HCT116 (cell line): Measurements from ENCODE around the gene NCAPD3. TPM values are rescaled to one million over a fixed set of nuclear protein-coding genes. Genes with fewer than 3 reads are reported as not detected.

Source experiments
- ATAC-seq: fragments of 200-7000 bp; cut with Tn5 transposase; 2 replicates; pipeline ENCODE4 v1.9.1; 2020; ENCODE audit warnings: mild to moderate bottlenecking, moderate library complexity
- BruUV-seq: library from RNA; stranded (reverse); fragments of 400-500 nt; replicated peaks from 2 replicates; lab custom pipeline; 2021; lab: Mats Ljungman, UMichigan
- CTCF ChIA-PET: fragments of 300-600 bp; sonication (Branson Sonifier 250); formaldehyde crosslinking; loops from one replicate; lab custom pipeline; 2021; ENCODE audit warnings: antibody characterized with exemption; lab: Charles Lee
- POLR2A ChIA-PET: fragments of 300-600, 350-600 bp; sonication (Branson Sonifier 250); formaldehyde crosslinking; loops from one replicate; lab custom pipeline; 2021; ENCODE audit warnings: antibody characterized with exemption; lab: Charles Lee
- RAD21 ChIA-PET, 2 experiments: fragments of 300-600 bp; sonication (Branson Sonifier 250); formaldehyde crosslinking; loops; one replicate each; lab custom pipeline; 2023; ENCODE audit warnings: low total read pairs in 2 of 2; ENCODE audit not compliant: uncharacterized antibody in 2 of 2, unreplicated experiment in 2 of 2, low non-redundant PET in 1 of 2; lab: Charles Lee
- DNase-seq: peaks from one replicate; pipeline ENCODE4 v3.0.0-alpha.2; 2010; ENCODE audit warnings: low read depth, low spot score
- H2AFZ ChIP-seq: fragments of 200-600 bp; shearing (Covaris generic), sonication (generic); 2 replicates; pipeline ENCODE4 v1.6.1; 2017; ENCODE audit warnings: low read depth, mixed run types, mixed read lengths, antibody characterized with exemption, low read length; ENCODE audit not compliant: poor library complexity, severe bottlenecking
- H3K27ac ChIP-seq: 2 replicates; pipeline ENCODE4 v1.5.1; 2012; ENCODE audit warnings: low read depth, low read length
- H3K27me3 ChIP-seq: fragments of 200-600 bp; sonication (generic); 2 replicates; pipeline ENCODE4 v1.6.1; 2016; ENCODE audit warnings: mixed run types, low read length, mixed read lengths; ENCODE audit not compliant: insufficient read depth
- H3K36me3 ChIP-seq, 2 experiments: fragments of 200-500 bp in 1 of 2; fragments of 200-600 bp in 1 of 2; sonication (Bioruptor generic) in 1 of 2; sonication (generic) in 1 of 2; 2 replicates each; pipeline versions ENCODE4 v1.5.1 to v1.6.1; 2014 to 2016; ENCODE audit warnings: low read length in 2 of 2, inconsistent platforms in 1 of 2, mixed read lengths in 1 of 2, mixed run types in 1 of 2; ENCODE audit not compliant: insufficient read depth in 2 of 2, control insufficient read depth in 1 of 2
- H3K4me1 ChIP-seq, 2 experiments: fragments of 200-600 bp in 1 of 2; sonication (generic) in 1 of 2; 2 replicates each; pipeline versions ENCODE4 v1.5.1 to v1.6.1; 2012 to 2017; ENCODE audit warnings: low read length in 2 of 2, inconsistent platforms in 1 of 2, mild to moderate bottlenecking in 1 of 2, mixed read lengths in 1 of 2, mixed run types in 1 of 2, moderate library complexity in 1 of 2; ENCODE audit not compliant: insufficient read depth in 2 of 2, control insufficient read depth in 1 of 2
- H3K4me2 ChIP-seq: fragments of 200-600 bp; sonication (generic); 2 replicates; pipeline ENCODE4 v1.6.1; 2017; ENCODE audit warnings: mixed run types, low read length, mixed read lengths
- H3K4me3 ChIP-seq, 2 experiments: fragments of 200-600 bp in 1 of 2; sonication (generic) in 1 of 2; replicated peaks in 1 of 2; 2 replicates each; pipeline ENCODE4 v1.5.1; 2011 to 2016; ENCODE audit warnings: low read length in 2 of 2, control low read depth in 1 of 2, low read depth in 1 of 2, mild to moderate bottlenecking in 1 of 2, mixed read lengths in 1 of 2, mixed run types in 1 of 2
- H3K79me2 ChIP-seq: fragments of 200-600 bp; sonication (generic); 2 replicates; pipeline ENCODE4 v1.6.1; 2017; ENCODE audit warnings: mild to moderate bottlenecking, mixed run types, low read length, moderate library complexity, mixed read lengths; ENCODE audit not compliant: insufficient read depth
- H3K9ac ChIP-seq: fragments of 200-600 bp; sonication (generic); 2 replicates; pipeline ENCODE4 v1.6.1; 2016; ENCODE audit warnings: low read length, mixed read lengths
- H3K9me2 ChIP-seq: fragments of 200-600 bp; sonication (generic), shearing (Covaris generic); 2 replicates; pipeline ENCODE4 v1.6.1; 2017; ENCODE audit warnings: mixed run types, mild to moderate bottlenecking, moderate library complexity; ENCODE audit not compliant: insufficient read depth
- H3K9me3 ChIP-seq, 2 experiments: fragments of 200-500 bp in 1 of 2; fragments of 200-600 bp in 1 of 2; sonication (Bioruptor generic) in 1 of 2; sonication (generic) in 1 of 2; 2 replicates each; pipeline ENCODE4 v1.6.1; 2014 to 2017; ENCODE audit warnings: low read length in 2 of 2, mixed read lengths in 2 of 2, inconsistent platforms in 1 of 2, low read depth in 1 of 2, mild to moderate bottlenecking in 1 of 2, mixed run types in 1 of 2, moderate library complexity in 1 of 2; ENCODE audit not compliant: control insufficient read depth in 1 of 2, insufficient read depth in 1 of 2
- H4K20me1 ChIP-seq: fragments of 200-600 bp; sonication (generic), shearing (Covaris generic); 2 replicates; pipeline ENCODE4 v1.6.1; 2017; ENCODE audit warnings: mixed run types, mild to moderate bottlenecking, moderate library complexity; ENCODE audit not compliant: insufficient read depth
- CEBPB ChIP-seq: IDR thresholded peaks from 2 replicates; pipeline ENCODE4 v1.6.1; 2012; ENCODE audit warnings: low read depth
- CTCF ChIP-seq, 3 experiments: fragments of 200-600 bp in 1 of 3; sonication (generic) in 1 of 3; IDR thresholded peaks in 2 of 3; conservative IDR thresholded peaks in 1 of 3; 2 replicates each; pipeline ENCODE4 v1.5.1; 2012 to 2017; ENCODE audit warnings: low read depth in 2 of 3, low read length in 2 of 3, antibody characterized with exemption in 1 of 3, borderline replicate concordance in 1 of 3, control low read depth in 1 of 3, mild to moderate bottlenecking in 1 of 3, mixed read lengths in 1 of 3, mixed run types in 1 of 3, moderate library complexity in 1 of 3; ENCODE audit not compliant: insufficient read depth in 1 of 3
- ELF1 ChIP-seq: IDR thresholded peaks from 2 replicates; pipeline ENCODE4 v1.6.1; 2012; ENCODE audit warnings: low read depth, borderline replicate concordance
- POLR2A ChIP-seq: IDR thresholded peaks from 2 replicates; pipeline ENCODE4 v1.7.0; 2011; ENCODE audit warnings: borderline replicate concordance; ENCODE audit not compliant: insufficient read depth, insufficient read length; ENCODE audit errors: extremely low read depth
- RAD21 ChIP-seq: IDR thresholded peaks from 2 replicates; pipeline ENCODE4 v1.6.1; 2012; ENCODE audit warnings: low read depth, mild to moderate bottlenecking
- SIN3A ChIP-seq: IDR thresholded peaks from 2 replicates; pipeline ENCODE4 v1.6.1; 2012; ENCODE audit warnings: low read depth
- intact Hi-C: fragments of 100-400 bp; cut with micrococcal nuclease; formaldehyde crosslinking; loops from 2 replicates; pipeline ENCODE4 v1.10.0; 2022
- total RNA-seq: library from RNA; stranded (reverse); gene quantifications from one replicate; pipeline ENCODE4 v1.2.1, GENCODE V29; 2021; ENCODE audit not compliant: unreplicated experiment

Gene NCAPD3
- total RNA-seq, 1 experiment from 2014 or later = 71.0 TPM

GRCh38 chr11:134215836-134216235 is 7.9 kb downstream of the NCAPD3 start:
- BruUV-seq = no TSS peak
- no peaks in the 10 kb centered on the region for H3K4me1 ChIP-seq
- peaks cover 22 to 39% of the 10 kb centered on the region in 2 experiments for H3K36me3 ChIP-seq
- ChIA-PET POLR2A (no interaction called here), CTCF (no interaction called here), RAD21 (no interaction called here)
- no peaks in the 10 kb centered on the region for H3K9me2 ChIP-seq
- ATAC-seq (no peak), DNase-seq (no peak)
- TF ChIP-seq CEBPB (no peak), POLR2A (no peak)
- no peak overlapping the region for H3K27ac ChIP-seq
- H2AFZ ChIP-seq = no peak overlapping the region
- no peak overlapping the region for H3K4me3 ChIP-seq
- H4K20me1 ChIP-seq = peaks cover 25% of the 10 kb centered on the region; the same call in 1 of the 2 replicates
- no peak overlapping the region for H3K4me2 ChIP-seq
- intact Hi-C loops = no loop called here
- H3K9me3 ChIP-seq = no peaks in the 10 kb centered on the region
- peaks cover 99% of the 10 kb centered on the region for H3K79me2 ChIP-seq
- H3K9ac ChIP-seq = no peak overlapping the region
- H3K27me3 ChIP-seq = no peaks in the 10 kb centered on the region

GRCh38 chr11:134207538-134208239 is 16.1 kb downstream of the NCAPD3 start:
- ChIA-PET CTCF (interaction anchor here (0.9 to 1.3 kb wide), 6 partner anchors 9 to 280 kb away, joined by 3 to 5 read pairs (median 3); partner anchors contain the start of genes NCAPD3 and VPS26B), RAD21 (interaction anchor here in 1 of 2 experiments (0.7 kb wide), 1 partner anchor 347 kb away, joined by 6 read pairs; no protein-coding TSS in a partner anchor), POLR2A (no interaction called here)
- H2AFZ ChIP-seq = no peak overlapping the region
- H3K36me3 ChIP-seq = peaks cover 36 to 52% of the 10 kb centered on the region in 2 experiments
- no peak overlapping the region for H3K4me2 ChIP-seq
- no peak overlapping the region for H3K4me3 ChIP-seq
- intact Hi-C loops = no loop called here
- ATAC-seq (peak; percentile 67; the same call in 1 of the 2 replicates), DNase-seq (no peak)
- peaks cover 55% of the 10 kb centered on the region for H3K79me2 ChIP-seq
- no peaks in the 10 kb centered on the region for H3K9me2 ChIP-seq
- no peak overlapping the region for H3K9ac ChIP-seq
- peaks cover 6% of the 10 kb centered on the region; the same call in 1 of the 2 replicates for H4K20me1 ChIP-seq
- H3K27ac ChIP-seq = no peak overlapping the region
- BruUV-seq = no TSS peak
- H3K4me1 ChIP-seq = no peaks in the 10 kb centered on the region
- no peaks in the 10 kb centered on the region for H3K27me3 ChIP-seq
- TF ChIP-seq CTCF (IDR thresholded peaks at IDR 0.05 in 2 of 3, conservative IDR thresholded peaks at IDR 0.05 in 1 of 3; ENCODE audit: borderline replicate concordance in 1 of 3, insufficient read depth in 1 of 3, low read depth in 2 of 3, low read length in 2 of 3) (peak; percentile 24 to 62 (median 59); a peak in 5 of 6 replicates), RAD21 (peak; percentile 41), SIN3A (no peak), ELF1 (no peak)
- no peaks in the 10 kb centered on the region for H3K9me3 ChIP-seq
